HG03175 (cell line): ENCODE data around the gene DUSP3.

Source experiments
- ATAC-seq: cut with Tn5 transposase; IDR thresholded peaks from one replicate; pipeline ENCODE4 v1.9.1; 2021; ENCODE audit warnings: mild to moderate bottlenecking, moderate library complexity; ENCODE audit not compliant: unreplicated experiment

The DUSP3 gene

GRCh38 chr17:43778337-43779144, at the start of gene DUSP3:
TSS of gene DUSP3 (minus strand) at chr17:43778977. CDS start at chr17:43778924, 53 bp downstream.
- ATAC-seq = peak; percentile 83

- no peak for ATAC-seq
These were observed 48.8 kb upstream of the DUSP3 start for GRCh38 chr17:43827596-43827995.

GRCh38 chr17:43826206-43826605, 47.4 kb upstream of the DUSP3 start:
- no peak for ATAC-seq

- ATAC-seq = no peak
These were observed 46.8 kb upstream of the DUSP3 start for GRCh38 chr17:43825567-43825966.

GRCh38 chr17:43823350-43824084, 44.7 kb upstream of the DUSP3 start:
- no peak for ATAC-seq

- no peak for ATAC-seq
These were observed 43.9 kb upstream of the DUSP3 start for GRCh38 chr17:43822570-43823190.

- no peak for ATAC-seq
These were observed 42.0 kb upstream of the DUSP3 start for GRCh38 chr17:43820759-43821158.

GRCh38 chr17:43818966-43819365, 40.2 kb upstream of the DUSP3 start:
- ATAC-seq = no peak

- no peak for ATAC-seq
These were observed 39.0 kb upstream of the DUSP3 start for GRCh38 chr17:43817826-43818225.

GRCh38 chr17:43816336-43817320, 37.9 kb upstream of the DUSP3 start:
- no peak for ATAC-seq

GRCh38 chr17:43814714-43815113, 35.9 kb upstream of the DUSP3 start:
- ATAC-seq = no peak

- no peak for ATAC-seq
These were observed 35.2 kb upstream of the DUSP3 start for GRCh38 chr17:43814026-43814425.

GRCh38 chr17:43813386-43813785, 34.6 kb upstream of the DUSP3 start:
- ATAC-seq = no peak

- ATAC-seq = no peak
These were observed 33.9 kb upstream of the DUSP3 start for GRCh38 chr17:43812396-43813265.

- ATAC-seq = no peak
These were observed 32.0 kb upstream of the DUSP3 start for GRCh38 chr17:43810823-43811222.

GRCh38 chr17:43810226-43810715, 31.5 kb upstream of the DUSP3 start:
- ATAC-seq = no peak

- no peak for ATAC-seq
These were observed 30.3 kb upstream of the DUSP3 start for GRCh38 chr17:43809121-43809520.

GRCh38 chr17:43808076-43808475, 29.3 kb upstream of the DUSP3 start:
- ATAC-seq = no peak

- ATAC-seq = no peak
These were observed 26.3 kb upstream of the DUSP3 start for GRCh38 chr17:43805117-43805516.
